H1 (cell line): ENCODE results near the gene BFSP2.

Experiments
- EZH2 ChIP-seq: fragments of 200-600 bp; sonication (generic); IDR thresholded peaks from 2 replicates; pipeline ENCODE4 v1.7.1; 2012; ENCODE audit warnings: low read depth, mild to moderate bottlenecking, moderate library complexity, low read length, inconsistent platforms; ENCODE audit not compliant: severe bottlenecking
- KDM1A ChIP-seq: fragments of 200-600, 300-600 bp; sonication (generic); IDR thresholded peaks from 2 replicates; pipeline ENCODE4 v1.7.1; 2016; ENCODE audit warnings: mild to moderate bottlenecking, low read length, borderline replicate concordance
- YY1 ChIP-seq: IDR thresholded peaks from 2 replicates; pipeline ENCODE4 v1.6.1; 2011; ENCODE audit warnings: low read depth, mild to moderate bottlenecking, low read length
- TF ChIP-seq, protein P1 (sequence below), 3 experiments: IDR thresholded peaks; 1 replicate in 2 of 3; 2 replicates in 1 of 3; pipeline versions ENCODE4 v1.5.1 to v1.6.1; 2011; ENCODE audit warnings: low read length in 3 of 3, mild to moderate bottlenecking in 3 of 3, inconsistent platforms in 2 of 3, low read depth in 1 of 3, moderate library complexity in 1 of 3; ENCODE audit not compliant: insufficient read depth in 1 of 3; ENCODE audit errors: control extremely low read depth in 1 of 3
- TF ChIP-seq, protein P2 (sequence below): IDR thresholded peaks from 2 replicates; pipeline ENCODE4 v1.6.1; 2011; ENCODE audit warnings: low read length, improper control_type of control experiment

DNA sequence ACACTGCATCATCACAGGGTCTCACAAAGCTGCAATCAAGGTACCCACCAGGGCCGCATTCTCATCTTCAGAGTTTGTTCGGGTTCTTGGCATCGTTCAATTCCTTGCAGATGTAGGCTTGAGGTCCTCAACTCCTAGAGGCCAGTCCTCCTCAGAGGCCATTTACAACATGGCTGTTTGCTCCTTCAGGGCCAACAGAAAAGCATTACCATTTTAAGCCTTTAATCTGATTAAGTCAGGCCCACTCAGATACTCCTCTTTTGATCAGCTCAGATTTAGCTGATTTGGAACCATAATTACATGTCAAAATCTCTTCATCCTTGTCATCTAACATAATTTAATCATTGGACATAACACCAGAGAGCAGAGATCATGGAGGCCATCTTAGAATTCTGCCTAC, 55.4 kb downstream of the BFSP2 start:
- TF ChIP-seq YY1 (no peak), EZH2 (no peak), KDM1A (no peak)
- TF ChIP-seq, protein P1, sequence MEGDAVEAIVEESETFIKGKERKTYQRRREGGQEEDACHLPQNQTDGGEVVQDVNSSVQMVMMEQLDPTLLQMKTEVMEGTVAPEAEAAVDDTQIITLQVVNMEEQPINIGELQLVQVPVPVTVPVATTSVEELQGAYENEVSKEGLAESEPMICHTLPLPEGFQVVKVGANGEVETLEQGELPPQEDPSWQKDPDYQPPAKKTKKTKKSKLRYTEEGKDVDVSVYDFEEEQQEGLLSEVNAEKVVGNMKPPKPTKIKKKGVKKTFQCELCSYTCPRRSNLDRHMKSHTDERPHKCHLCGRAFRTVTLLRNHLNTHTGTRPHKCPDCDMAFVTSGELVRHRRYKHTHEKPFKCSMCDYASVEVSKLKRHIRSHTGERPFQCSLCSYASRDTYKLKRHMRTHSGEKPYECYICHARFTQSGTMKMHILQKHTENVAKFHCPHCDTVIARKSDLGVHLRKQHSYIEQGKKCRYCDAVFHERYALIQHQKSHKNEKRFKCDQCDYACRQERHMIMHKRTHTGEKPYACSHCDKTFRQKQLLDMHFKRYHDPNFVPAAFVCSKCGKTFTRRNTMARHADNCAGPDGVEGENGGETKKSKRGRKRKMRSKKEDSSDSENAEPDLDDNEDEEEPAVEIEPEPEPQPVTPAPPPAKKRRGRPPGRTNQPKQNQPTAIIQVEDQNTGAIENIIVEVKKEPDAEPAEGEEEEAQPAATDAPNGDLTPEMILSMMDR (IDR thresholded peaks at IDR 0.05; ENCODE audit: control extremely low read depth in 1 of 3, insufficient read depth in 1 of 3, low read depth in 1 of 3, low read length in 3 of 3): no peak
- TF ChIP-seq, protein P2, sequence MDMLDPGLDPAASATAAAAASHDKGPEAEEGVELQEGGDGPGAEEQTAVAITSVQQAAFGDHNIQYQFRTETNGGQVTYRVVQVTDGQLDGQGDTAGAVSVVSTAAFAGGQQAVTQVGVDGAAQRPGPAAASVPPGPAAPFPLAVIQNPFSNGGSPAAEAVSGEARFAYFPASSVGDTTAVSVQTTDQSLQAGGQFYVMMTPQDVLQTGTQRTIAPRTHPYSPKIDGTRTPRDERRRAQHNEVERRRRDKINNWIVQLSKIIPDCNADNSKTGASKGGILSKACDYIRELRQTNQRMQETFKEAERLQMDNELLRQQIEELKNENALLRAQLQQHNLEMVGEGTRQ: no peak
